Measurements from ENCODE around the gene FRMD5.
"Not testable (repeated sequence)": the region's sequence is repeated elsewhere in the genome, so short reads cannot be mapped to it uniquely, and the experiment has no call there.

The FRMD5 gene

DNA sequence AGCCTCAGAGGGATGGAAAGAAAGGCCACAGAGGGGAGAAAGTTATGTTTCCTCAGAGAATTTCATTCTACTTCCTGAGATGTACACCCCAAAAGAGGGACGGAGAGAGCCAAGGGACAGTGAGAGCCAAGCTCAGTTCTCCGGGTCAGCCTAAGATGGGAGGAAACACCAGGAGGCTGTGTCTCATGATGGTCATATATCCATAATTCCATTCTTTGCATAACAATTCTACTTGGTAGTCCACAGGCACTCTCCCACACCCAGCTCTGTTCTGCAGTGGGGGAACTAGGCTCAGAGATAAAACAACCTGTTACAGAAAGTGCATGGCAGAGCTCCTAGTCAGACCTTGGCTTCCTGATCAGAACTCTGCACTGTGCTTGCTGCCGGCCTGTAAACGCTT, 313.8 kb downstream of the FRMD5 start:
- no peak for DNase-seq

DNA sequence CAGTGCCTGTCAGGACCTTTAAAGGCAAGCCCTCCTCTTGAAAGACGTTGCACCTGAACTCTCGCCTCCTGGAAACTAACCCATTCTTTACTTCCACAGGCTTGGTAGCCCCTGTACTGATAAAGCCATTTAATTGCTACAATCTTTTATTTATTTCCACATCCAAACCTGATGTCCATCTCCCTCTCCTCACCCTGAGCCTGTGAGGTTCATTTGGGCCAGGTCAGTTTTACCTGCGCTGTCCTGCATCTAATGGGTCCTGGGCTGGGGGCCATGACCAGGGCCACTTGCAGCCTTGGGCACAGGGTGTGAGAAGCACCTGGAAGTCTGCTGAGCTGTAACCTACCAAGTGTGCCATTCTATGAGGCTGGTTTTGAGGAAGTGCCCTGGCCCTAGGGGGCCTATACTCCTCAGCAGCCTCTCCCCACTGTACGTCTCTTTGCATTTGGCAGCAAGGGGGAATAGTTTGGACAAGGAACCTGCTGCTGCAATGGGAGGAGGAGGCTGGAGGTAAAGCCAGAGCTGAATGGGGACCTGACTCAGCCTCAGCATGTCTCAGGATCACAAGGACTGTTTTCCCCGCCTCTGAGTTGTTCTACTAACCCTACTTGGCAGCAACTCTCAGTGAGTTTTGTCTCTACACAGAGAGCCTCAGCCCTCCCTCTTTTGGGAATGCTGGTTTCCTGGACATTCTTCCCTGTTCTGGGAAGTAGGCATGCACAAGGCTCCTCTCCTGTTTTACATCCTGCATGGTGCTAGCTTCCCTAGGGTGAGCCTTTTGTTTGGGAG, 314.5 kb downstream of the FRMD5 start:
- no peak for DNase-seq

DNA sequence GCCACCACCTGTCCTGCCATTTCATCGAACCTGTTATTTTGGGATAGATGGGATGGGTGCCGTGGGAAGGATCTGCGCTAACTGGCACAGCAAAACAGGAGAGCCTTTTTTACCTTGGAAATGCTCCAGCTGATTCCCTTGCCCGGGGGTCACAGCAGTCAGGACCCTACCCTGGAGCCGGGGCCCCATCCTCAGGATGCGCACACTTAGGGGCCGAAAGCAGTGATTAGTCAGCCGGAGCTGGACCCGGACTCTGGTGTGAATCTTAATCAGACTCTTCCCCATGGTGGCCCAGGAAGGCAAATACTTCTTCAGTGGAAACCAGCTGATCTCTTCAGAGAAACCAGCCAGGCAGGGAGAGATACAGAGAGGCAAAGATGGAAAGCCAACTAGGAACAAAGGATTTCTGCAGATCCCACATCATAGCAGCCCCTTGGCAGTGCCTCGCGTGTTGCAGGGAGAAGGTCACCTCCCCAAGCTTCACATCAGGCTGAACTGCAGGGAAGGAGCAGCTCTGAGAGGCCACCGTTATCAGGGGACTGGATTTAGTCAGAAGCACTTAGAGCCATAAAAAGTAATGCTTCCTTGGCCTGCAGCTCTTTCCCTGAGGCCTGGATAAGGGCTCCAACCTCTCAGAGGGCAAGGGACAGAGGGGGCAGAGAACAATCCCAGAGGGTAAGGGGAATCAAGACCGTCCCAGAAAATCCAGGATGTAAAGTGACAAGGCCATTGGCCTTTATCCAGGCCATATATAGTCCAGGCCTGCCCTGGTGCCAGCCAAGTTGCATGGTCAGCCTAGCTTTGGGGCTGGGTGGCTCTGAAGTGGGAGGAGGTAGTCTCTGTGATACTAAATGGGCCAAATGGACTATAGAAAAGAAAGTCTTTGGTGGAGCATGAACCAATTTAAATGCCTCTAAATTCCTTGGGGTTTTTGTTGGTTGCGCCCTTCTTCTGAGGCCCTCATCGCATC, 315.4 kb downstream of the FRMD5 start:
- DNase-seq = no peak

DNA sequence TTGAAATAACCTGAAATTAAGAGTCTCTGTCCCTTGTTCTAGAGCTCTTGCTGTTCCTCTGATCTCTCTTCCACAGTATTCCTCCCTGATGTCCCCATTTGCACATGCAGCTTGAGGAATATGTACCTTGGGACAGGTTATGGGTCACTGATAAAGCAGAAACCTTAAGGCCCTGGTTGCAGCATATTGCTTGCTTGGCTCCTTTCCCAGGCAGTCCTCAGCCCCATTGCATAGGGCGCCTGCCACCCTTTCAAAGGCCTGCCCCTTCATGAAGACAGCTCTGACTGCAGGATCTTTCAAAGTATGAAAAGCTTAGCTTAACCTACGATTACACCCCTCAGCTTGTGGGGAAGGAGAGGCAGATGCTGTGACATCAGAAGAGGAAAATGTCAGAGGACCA, 316.6 kb downstream of the FRMD5 start:
- DNase-seq = no peak

DNA sequence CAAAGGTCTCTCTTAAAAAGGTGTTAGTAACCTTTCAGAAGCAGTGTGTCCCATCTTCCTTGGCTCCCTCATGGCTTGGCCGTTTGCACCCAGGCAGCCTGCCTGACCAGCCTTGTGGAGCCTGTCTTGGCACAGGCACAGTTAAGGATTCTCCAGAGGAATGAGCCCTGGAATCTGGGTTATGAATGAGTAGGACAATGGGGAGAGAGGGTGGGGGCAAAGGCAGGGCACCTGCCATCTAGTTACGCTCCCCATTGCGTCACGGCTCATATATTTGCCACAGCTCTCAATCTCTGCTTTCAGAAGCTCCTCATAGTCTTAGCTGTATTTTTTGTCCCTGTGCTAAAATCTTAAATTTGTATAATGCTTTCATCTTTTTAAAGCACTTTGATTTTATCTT, 317.7 kb downstream of the FRMD5 start:
- no peak for DNase-seq

DNA sequence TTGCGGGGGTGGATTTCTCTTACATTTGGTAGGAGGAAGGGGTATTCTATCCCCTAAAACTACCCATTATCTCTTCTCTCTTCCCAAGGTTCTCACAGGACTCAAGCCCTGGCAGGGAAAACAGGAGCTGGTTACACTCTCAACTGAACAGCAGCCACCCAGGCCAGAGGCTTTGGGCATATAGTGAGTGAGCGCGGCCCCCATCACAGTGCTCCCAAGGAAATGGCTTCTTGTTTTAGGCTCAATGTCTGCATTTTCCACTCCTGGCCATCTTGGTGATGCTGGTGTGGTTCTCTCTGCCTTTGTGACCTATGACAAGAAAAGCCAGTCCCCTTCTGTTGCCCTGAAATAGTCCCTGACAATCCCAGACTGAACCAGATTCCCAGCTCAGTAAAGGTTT, 318.2 kb downstream of the FRMD5 start:
- DNase-seq = no peak

DNA sequence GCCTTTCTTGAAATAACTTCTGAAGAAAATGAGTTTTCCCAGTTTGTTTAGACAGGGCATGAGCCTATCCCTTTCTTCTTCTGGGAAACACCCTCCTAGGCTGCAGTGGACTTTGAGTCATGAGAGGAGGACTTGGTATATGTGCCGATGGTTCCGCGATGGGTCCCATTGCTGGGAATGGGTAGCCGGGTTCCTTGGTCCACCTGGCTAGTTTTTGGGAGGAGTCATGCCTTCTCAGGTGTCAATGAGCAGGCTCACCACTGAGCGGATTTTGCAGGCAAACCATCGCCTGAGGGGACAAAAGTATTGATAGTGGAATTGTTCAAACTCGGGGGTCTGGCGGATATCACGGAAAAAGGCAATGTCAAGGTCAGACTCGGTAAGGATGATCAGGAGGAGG, 321.4 kb downstream of the FRMD5 start:
- no peak for DNase-seq

DNA sequence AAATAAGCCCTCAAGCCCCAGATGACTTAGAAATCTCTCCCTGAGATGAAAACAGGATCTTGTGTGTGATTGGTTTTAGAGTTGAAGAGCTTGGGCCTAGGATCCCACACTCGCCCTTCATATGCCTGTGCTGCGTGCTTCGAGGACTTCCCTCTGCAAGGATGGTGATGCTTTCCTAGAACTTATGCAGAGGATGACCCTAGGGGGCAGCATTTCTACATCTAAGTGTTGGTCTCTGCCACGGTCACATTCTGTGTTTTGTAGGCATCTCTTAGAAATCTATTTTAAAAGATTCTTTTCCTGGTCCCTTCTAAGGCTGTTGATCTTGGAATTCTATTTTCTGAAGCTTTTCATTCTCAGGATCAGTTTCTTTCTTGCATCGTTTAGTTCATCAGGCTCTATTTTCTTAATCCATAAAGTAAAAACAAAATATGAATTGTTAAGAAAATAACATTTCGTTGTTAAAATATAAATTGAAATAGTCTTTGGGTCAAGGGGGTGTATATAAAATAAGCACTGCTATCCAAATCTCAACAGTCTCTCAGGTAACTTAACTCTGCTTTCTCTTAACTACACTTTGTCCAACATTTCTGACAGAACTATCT, 322.6 kb downstream of the FRMD5 start:
- DNase-seq = no peak

DNA sequence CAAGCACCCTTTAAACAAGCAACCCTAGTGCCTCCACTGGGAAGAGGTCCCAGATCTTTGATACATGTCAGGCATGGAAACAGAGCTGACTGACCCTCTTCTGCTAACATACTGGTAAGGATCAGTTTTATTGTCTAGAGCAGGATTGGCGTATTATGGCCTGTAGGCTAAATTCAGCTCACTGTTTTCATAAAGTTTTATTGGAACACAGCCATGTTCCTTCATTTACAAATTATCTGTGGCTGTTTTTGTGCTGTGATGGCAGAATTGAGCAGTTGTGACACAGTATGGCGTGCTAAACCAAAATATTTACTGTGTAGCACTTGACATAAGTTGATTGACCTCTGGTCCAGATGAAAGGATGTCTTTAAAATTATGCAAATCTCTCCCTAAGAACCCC, 323.2 kb downstream of the FRMD5 start:
- no peak for DNase-seq

DNA sequence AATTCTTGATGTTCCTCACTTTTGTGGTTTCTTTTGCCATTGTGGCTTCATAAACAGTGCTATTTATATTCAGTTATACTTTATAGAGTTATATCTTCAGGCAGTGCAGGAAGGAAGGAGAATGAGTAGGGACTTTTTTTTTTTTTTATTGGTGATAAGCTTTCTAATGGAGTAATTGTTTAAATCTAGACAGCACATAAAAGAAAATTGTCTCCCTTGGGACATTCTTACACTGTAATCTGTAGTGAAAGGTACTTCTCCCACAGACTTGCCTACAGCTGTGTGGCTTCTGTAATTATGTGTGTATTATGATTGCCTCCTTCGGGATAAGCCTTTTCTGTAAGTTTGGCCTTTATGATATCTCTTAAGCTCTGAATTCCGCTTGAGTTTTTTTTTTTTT, 326.7 kb downstream of the FRMD5 start:
- DNase-seq = no peak

DNA sequence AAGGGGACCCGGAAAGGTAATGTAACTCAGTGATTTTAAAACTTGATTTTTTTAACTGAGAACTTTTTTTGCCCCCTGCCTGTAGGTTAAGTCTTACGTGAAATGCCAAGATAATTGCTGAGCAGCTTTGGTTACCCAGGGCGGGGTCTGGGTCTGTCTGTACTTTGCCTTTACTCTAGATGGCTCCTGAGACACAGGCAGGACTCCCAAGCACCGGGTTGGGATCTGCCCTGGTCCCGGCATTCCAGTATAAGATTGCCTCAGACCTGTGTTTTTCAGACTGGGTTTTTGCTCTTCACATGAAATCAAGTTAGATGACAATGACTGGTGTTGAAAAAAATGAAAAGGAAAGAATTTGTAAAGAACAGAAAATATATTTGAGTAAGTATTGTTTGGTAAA, 328.0 kb downstream of the FRMD5 start:
- no peak for DNase-seq

DNA sequence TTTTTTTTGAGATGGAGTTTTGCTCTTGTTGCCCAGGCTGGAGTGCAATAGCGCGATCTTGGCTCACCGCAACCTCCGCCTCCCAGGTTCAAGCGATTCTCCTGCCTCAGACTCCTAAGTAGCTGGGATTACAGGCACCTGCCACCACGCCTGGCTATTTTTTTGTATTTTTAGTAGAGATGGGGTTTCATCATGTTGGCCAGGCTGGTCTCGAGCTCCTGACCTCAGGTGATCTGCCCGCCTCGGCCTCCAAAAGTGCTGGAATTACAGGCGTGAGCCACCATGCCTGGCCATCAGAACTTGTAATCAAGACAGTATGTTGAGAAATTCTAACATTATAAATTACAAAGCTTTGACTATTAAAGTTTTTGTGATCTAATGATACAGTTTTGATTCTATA, 328.4 kb downstream of the FRMD5 start:
- not testable (repeated sequence) for DNase-seq

DNA sequence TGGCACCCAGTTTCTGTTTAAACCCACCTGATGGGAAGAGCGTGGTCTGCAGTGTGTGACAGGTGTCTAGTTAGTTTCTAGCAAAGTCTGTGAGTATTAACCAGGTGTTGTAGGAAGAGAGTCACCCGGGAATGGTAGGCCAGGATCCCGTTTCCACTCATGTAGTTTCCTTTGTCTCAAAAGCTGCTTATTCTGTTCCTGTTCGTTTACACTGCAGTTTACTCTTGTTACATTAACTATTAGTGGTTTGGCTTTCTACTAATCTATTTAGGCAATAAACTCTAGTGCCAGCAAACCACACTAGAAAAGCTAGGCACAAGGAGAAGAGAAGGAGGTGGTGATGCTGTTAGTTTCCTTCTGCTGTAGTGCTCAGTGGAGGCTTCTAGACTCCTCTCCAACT, 335.5 kb downstream of the FRMD5 start:
- DNase-seq = no peak

DNA sequence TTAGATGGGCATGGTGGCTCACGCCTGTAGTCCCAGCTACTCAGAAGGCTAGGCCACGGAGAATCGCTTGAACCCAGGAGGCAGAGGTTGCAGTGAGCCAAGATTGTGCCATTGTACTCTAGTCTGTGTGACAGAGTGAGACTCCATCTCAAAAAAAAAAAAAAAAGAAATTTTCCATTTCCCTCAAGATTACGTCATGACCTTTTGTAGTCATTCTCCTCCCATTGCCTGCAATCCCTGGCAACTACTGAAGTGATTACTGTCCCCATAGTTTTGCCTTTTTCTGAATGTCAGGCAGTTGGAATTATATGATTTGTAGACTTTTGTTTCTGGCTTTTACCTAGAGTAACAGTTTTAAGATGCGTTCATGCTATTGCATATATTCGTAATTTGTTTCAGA, 340.3 kb downstream of the FRMD5 start:
- DNase-seq = no peak

DNA sequence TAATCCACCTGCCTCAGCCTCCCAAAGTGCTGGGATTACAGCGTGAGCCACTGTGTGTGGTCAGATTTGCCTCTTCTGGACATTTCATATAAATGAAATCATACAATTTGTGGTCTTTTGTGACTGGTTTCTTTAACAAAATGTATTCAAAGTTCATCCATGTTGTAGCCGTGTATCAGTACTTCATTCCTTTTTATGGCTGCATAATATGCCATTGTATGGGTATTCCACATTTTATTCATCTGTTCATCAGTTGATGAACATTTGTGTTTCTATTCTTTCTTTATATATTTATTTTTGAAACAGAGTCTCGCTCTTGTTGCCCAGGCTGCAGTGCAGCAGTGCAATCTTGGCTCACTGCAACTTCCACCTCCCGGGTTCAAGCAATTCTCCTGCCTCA, 342.5 kb downstream of the FRMD5 start:
- no peak for DNase-seq

DNA sequence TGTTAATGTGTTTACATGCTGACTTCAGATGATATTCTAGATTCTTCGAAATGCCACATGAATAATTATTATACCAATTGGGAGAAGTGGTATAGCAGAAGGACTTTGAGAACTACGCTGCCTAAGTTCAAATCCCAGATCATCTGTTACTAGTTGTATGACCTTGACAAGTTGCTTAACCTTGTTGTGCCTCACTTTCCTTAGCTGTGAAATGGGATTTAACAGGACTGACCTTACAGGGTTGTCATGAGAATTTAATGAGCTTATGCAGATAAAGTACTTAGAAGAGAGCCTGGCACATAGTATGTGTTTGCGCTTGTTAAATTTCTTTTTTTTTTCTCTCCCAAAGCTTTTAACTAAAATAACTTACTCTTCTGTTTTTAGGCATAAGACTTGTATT, 343.8 kb downstream of the FRMD5 start:
- DNase-seq = no peak

DNA sequence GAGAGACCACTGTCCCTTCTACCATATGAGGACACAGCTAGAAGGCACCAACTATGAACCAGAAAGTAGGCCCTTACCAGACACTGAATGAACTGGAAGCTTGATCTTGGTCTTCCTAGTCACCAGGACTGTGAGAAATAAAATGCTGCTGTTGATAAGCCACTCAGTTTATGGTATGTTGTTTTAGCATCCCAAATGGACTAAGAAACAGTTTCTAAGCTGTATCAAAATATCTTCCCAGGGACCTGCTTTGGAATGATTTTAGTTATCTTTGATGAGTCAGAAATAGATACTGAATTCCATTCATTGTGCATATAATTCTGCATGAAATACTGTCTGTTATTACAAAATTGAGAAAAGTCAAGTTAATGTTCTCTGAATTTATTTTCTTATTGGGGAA, 349.6 kb downstream of the FRMD5 start:
- DNase-seq = no peak

DNA sequence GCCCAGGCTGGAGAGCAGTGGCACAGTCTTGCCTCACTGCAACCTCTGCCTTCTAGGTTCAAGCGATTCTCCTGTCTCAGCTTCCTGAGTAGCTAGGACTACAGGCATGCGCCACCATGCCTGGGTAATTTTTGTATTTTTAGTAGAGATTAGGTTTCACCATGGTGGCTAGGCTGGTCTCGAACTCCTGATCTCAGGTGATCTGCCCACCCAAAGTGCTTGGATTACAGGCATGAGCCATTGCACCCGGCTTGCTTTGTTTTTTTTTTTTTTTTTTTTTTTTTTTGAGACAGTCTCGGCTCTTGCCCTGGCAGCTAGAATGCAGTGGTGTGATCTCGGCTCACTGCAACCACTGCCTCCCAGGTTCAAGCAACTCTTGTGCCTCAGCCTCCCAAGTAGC, 362.6 kb downstream of the FRMD5 start:
- not testable (repeated sequence) for DNase-seq

DNA sequence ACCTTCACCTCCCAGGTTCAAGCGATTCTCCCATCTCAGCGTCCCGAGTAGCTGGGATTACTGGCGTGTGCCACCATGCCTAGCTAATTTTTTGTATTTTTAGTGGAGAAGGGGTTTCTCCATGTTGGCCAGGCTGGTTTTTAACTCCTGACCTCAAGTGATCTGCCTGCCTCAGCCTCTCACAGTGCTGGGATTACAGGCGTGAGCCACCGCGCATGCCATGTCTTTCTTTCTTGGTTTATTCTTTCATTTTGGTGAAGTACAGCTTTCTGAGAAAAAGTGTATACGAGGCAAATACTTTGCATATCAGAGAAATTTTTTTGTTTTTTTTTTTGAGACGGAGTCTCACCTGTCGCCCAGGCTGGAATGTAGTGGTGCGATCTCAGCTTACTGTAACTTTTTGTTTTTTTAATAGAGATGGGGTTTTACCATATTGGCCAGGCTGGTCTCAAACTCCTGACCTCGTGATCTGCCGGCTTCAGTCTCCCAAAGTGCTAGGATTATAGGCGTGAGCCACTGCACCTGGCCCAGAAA, 363.5 kb downstream of the FRMD5 start:
- DNase-seq = not testable (repeated sequence)

DNA sequence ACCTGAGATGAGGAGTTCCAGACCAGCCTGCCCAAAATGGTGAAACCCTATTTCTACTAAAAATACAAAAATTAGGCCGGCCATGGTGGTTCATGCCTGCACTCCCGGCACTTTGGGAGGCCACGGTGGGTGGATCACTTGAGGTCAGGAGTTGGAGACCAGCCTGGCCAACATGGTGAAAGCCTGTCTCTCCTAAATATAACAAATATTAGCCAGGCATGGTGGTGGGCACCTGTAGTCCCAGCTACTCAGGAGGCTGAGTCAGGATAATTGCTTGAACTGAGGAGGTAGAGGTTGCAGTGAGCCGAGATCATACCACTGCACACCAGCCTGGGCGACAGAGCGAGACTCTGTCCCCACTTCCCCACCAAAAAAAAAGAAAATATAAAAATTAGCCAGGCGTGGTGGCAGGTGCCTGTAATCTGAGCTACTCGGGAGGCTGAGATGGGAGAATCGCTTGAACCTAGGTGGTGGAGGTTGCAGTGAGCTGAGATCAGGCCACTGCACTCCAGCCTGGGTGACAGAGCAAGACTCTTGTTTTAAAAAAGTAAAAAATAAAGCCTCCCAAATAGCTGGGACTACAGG, 364.3 kb downstream of the FRMD5 start:
- not testable (repeated sequence) for DNase-seq

DNA sequence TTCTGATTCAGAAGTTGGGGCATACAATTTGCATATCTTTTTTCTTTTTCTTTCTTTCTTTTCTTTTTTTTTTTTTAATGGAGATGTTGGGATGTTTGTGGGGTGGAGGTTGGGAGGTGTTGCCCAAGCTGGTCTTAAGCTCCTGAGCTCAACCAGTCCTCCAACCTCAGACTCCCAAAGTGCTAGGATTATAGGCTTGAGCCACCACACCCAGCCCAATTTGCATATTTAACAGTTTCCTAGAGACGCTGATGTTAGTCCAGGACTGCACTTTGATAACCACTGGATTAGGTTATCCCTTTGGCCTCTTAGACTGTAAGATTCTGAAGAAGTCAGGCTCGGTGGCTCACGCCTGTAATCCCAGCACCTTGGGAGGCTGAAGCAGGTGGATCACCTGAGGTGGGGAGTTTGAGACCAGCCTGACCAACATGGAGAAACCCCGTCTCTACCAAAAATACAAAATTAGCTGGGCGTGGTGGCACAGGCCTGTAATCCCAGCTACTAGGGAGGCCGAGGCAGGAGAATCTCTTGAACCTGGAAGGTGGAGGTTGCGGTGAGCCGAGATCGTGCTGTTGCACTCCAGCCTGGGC, 365.0 kb downstream of the FRMD5 start:
- DNase-seq = not testable (repeated sequence)

DNA sequence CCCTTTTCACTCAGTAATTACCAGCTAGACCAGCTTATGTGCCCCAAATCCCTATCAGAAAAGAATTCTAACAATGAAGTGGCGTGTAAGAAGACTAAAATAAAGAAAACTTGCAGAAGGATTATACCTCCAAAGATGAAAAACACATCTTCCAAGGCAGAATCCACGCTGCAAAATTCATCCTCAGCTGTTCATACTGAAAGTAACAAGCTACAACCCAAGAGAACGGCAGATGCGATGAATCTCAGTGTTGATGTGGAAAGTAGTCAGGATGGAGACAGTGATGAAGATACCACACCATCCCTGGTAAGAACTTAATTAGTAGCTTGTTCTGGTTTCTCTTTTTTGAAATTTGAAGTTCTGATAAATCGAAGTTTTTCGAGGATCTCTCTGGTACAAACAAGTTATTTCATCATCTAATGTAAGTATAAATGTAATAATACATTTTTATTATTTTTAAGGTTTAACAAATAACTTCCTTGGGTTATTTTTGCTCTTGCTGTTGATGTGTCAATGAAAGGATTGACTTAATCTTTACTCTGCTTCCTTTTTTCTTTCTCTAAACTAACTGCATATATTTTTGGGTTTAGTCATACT, 366.9 kb downstream of the FRMD5 start:
- DNase-seq = no peak

Data from SIG-M5 (cell line).